ENCODE measurements around the gene R3HDM4.

The R3HDM4 gene

DNA sequence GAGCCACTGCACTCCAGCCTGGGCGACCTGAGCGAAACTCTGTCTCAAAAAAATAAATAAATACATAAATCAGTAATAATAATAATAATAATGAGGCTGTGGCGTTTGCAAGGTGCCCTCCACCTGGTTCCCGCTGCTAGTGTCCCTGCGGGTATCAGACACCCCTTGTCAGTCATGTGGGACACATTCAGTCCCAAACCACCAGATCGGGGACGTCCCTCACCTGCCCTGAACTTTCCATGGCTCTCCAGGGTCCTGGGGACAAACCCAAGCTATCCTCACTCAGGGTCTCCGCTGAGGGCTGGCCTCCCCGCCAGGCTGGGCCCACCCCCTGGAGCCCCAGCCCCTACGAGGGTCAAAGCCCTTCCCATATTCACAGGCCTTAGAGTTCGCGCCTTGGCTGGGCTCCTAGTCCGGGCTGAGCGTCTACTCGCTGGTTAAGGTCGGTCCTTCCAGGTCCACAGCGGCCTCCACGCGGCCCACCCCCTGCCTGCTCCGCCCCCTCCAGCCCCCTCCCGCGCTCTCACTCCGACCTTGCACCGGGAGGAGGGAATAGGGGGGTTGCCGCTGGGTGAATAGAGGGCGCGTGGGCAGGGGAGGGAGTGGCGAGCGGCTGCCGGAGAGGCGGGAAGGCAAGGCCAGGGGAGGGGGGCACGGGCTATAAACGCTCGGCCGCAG is 3.8 kb upstream of the R3HDM4 start:
- peak in 1 of 2 donors; percentile 47 for DNase-seq (ENCODE audit: low read depth in 2 of 2)

DNA sequence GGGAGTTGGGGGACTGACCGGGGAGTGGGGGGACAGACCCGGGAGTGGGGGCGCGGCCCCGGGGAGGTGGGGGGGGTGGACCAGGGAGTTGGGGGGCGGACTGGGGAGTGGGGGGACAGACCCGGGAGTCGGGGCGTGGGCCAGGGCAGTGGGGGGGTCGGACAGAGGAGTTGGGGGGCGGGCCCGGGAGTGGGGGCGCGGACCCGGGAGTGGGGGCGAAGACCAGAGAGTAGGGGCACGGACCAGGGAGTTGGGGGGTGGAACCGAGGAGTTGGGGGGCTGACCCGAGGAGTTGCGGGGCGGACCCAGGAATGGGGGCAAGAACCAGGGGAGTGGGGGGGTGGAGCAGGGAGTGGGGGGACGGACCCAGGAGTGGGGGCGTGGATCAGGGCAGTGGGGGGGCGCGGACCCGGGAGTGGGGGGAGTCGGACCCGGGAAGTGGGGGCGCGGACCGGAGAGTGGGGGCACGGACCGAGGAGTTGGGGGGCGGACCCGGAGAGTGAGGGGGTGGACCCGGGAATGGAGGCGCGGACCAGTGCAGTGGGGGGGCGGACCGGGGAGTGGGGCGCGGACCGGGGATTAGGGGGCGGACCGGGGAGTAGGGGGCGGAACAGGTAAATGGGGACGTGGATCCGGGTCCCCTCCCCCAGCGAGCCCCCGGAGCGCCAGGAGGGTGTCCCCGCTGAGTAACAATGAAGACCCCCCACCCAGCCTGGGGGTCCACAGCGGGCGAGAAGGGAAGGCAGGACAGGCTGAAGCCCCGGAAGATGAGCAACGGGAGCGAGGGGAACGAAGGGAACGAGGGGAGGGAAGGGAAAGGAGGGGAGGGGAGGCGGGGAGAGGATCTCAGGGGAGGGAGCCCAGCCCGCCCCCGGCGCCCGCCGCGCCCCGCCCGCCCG is 589 bp downstream of the R3HDM4 start:
- DNase-seq (ENCODE audit: low read depth in 2 of 2), result peak in 1 of 2 donors; percentile 39

- DNase-seq (ENCODE audit: low read depth in 2 of 2), result no peak
Measured at GRCh38 chr19:911197-912033, 1.6 kb downstream of the R3HDM4 start.

DNA sequence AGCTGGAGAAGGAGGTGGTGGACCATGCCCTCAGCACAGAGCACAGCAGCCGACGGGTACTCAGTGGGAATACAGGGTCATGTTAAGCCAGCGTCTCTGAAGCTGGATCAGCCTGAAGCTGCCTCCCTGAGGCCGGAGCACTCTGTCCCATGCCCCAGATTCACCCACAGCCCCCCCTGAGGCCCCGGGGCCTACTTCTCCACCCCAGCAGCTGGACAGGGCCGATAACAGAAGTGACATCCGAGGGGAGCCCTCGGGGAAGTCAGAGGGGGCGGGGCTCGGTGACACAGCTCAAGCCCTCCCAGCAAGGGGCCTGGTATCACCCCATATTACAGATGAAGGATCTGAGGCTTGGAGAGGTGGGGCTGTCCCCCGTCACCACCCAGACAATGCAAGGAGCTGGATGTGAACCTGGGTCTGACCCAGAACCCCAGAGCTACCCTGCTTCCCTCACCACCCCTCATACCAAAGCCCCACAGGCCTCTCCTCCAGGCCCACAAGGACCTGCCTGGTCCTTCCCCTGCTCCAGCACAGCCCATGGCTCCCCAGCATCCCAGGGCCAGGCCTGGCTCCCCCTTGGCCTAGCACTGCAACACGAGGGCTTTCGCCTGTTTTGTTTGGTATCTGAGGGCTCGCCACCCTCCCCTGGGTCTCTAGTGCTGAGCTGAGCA is 5.7 kb downstream of the R3HDM4 start:
- DNase-seq (ENCODE audit: low read depth in 2 of 2), result no peak

DNA sequence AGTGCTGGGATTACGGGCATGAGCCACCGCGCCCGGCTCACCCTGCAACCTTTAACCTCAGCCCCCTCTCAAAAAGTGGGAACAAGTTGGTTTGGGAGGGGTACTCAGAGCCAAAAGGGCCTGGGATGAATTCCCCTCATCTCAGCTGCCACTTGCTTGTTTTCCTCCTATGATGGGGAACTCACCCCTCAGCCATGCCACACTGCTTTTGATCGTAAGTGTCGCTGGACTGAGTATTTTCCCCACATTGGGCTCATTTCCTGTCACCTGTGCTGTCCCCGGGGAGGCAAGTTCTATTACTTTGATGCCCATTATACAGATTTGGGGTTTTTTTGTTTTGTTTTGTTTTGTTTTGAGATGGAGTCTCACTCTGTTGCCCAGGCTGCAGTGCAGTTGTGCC is 6.5 kb downstream of the R3HDM4 start:
- no peak for DNase-seq (ENCODE audit: low read depth in 2 of 2)

DNA sequence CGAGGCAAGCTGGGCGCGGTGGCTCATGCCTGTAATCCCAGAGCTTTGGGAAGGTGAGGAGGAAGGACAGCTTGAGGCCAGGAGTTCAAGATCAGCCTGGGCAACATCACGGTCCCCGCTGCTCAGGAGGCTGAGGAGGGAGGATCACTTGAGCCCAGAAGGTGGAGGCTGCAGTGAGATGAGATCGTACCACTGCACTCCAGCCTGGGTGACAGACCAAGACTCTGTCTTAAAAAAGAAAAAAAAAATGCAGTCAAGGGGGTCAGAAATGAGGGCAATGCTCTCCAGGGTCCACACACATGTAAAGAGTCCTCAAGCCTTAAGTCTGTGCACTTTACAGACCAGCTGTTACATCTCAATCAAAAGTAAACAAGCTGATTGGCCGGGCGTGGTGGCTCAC is 8.5 kb downstream of the R3HDM4 start:
- DNase-seq (ENCODE audit: low read depth in 2 of 2), result no peak

GRCh38 chr19:903266-903797 is 9.7 kb downstream of the R3HDM4 start:
- DNase-seq (ENCODE audit: low read depth in 2 of 2), result no peak

GRCh38 chr19:902446-903226 is 10.4 kb downstream of the R3HDM4 start:
- DNase-seq (ENCODE audit: low read depth in 2 of 2), result no peak

DNA sequence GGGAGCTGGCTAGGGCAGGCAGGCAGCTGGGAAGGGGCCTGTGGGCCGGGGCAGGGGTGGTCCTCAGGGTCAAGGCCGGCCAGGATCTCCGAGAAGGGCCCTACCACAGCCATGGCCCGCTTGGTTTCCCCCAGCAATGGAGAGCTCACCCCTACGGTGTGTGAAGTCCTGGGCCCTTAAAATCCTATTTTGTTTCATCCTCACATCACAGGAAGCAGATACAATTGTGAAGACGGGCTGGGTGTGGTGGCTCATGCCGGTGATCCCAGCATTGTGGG is 11.0 kb downstream of the R3HDM4 start:
- DNase-seq (ENCODE audit: low read depth in 2 of 2), result no peak

DNA sequence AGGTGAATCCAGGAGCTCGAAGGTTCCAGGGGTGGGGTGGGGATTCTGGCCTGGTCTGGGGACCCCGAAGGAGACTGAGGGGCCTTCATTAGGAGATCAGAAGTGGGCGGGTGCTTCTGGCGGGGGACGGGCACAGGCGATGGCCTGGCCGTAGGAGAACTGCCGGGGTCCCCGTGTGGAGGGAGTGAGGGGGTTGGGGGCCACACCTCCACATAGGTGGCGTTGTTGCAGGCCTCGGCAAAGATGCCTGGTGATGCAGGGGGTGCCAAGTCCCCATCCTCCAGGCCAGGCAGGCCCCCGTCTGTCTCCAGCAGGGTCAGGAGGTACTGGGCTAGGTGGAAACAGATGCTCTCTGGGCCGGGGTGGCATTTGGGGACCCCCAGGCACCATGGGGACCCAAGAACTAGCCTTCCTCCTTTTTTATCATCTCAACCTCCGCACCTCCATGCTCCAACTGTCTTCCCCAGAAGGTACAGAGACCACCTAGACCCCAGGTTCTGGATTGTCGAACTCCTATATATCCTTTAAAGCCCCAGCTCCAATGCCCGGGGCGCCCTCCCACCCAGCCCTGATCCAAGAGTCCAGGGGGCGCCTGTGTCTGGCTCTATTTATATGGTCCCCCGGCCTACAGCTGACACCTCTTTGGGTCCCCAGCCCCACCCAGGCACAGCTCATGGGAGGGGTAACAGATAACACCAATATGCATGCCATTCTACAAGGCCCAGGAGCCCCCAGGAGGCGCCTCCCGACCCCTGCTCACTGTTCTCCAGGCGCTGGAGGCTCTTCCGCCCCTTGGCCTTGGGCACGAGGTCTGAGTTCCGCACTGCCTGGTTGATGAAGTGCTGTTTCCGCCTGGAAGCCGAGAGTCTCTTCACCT is 11.6 kb downstream of the R3HDM4 start:
- DNase-seq (ENCODE audit: low read depth in 2 of 2), result no peak

- no peak for DNase-seq (ENCODE audit: low read depth in 2 of 2)
Measured at GRCh38 chr19:900302-901111, 12.5 kb downstream of the R3HDM4 start.

GRCh38 chr19:900043-900301 is 13.0 kb downstream of the R3HDM4 start:
- DNase-seq (ENCODE audit: low read depth in 2 of 2), result no peak

- DNase-seq (ENCODE audit: low read depth in 2 of 2), result no peak
Measured at GRCh38 chr19:899336-900042, 13.5 kb downstream of the R3HDM4 start.

DNA sequence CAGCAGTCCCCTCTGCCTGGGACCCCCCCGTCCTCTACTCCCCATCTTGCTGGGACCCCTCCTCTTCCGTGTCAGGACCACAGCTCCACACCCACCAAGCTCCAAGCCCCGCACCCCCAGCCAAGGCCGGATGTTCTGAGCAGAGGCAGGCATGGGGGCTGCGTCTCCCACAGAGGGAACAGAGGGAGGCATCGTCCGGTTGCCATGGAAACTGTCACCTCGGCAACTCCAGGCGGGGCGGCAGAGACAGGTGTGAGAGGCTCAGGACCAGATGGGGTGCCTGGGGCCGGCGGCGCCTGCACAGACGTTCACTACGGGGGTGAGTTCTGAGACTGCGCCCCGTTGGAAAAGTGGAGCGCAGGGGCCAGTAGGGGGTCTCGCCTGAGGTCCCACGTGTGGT is 14.4 kb downstream of the R3HDM4 start:
- no peak for DNase-seq (ENCODE audit: low read depth in 2 of 2)

DNA sequence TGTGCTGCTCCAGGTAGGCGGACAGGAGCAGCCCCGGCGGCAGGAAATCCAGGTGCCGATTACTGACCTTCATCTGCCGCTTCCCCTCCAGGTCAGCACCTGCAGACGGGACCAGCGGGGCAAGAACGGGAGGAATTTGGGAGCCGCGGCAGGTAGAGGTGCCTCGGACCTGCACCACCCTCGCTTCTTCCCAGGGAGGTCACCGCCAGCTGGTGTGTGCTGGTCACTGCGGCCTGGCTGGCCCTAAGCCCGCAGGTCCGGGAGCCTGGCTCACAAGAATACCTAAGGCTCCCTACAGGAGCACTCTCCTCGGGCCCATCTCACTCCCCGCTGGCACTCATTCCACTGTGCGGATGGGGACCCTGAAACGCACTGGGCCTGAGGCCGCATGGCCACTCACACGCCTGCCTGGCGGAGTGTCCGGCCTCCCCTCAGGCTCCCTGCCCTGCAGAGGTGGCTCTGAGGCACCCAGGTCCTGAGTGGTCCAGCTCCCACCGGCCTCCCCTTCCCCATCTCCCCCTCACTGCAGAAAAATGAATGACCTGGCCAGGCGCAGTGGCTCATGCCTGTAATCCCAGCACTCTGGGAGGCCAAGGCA is 15.5 kb downstream of the R3HDM4 start:
- no peak for DNase-seq (ENCODE audit: low read depth in 2 of 2)

GRCh38 chr19:896999-897398 is 16.0 kb downstream of the R3HDM4 start:
- DNase-seq (ENCODE audit: low read depth in 2 of 2), result no peak

DNA sequence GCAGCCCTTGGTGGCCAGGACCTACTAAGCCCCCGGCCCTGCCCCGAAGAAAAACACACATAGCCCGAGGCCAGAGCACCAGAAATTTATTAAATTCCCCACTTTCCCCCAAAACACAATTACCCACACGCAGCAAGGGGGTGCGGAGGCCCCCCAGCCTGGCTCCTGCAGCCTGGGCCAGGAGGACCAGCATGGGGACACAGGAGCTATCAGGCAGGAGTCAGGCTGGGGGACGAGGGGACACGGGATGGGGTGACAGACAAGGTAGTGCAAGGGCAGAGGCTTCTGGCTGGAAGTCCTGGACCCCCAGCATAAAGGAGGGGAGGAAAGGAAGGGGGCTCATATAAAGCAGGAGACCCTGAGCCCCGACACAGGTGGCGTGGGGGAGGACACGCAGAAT is 16.6 kb downstream of the R3HDM4 start:
- no peak for DNase-seq (ENCODE audit: low read depth in 2 of 2)
